ENCODE data around the gene ZNF142. TPM values are rescaled to one million over a fixed set of nuclear protein-coding genes. Genes with fewer than 3 reads are reported as not detected.

The ZNF142 gene
- polyA plus RNA-seq (2011; rRNA removed) (6.3 and 9.5 TPM in 2 replicates), polyA plus RNA-seq (2017; fragmentation: RNase III; extraction: RNeasy Plus Mini Kit Qiagen cat#74134 plus additional on column Dnase treatment) (10.7 to 11.4 TPM (median 10.7 TPM) in 3 replicates), polyA minus RNA-seq (2011; rRNA and poly(A)+ RNA removed) (26.9 and 35.0 TPM in 2 replicates)
- polyA plus RNA-seq (2012; cell fraction: cytosol; rRNA removed): 11.0 and 12.8 TPM in 2 replicates
- polyA plus RNA-seq (2012; cell fraction: nucleus; rRNA removed): 27.2 and 38.2 TPM in 2 replicates

- WGBS (ENCODE audit: missing lambda C conversion rate): 1% methylated on average over 32 of the region's 49 CpGs
Measured at GRCh38 chr2:218659258-218659987, at the start of gene ZNF142, which contains the start of gene BCS1L. Gene ZNF142, minus strand, starts transcription at chr2:218659623. Its CDS starts 3,194 bp downstream, at chr2:218656429. Gene BCS1L, plus strand, starts transcription at chr2:218659683. Its CDS starts 1,305 bp downstream, at chr2:218660988.

More at GRCh38 chr2:218659258-218659987, at the start of gene ZNF142, which contains the start of gene BCS1L:
- Histone ChIP-seq H3K4me1 (peaks cover 14% of the 10 kb centered on the region; the same call in 2 of the 3 replicates), H3K4me2 (peak within 1 kb of the TSS; percentile 79), H3K9me3 (no peaks in the 10 kb centered on the region), H3K27ac (peak within 1 kb of the TSS; percentile 93 to 95), H3K4me3 (peak within 1 kb of the TSS; percentile 77)
- peak; percentile 94 to 96 for ATAC-seq
- no peak for FAIRE-seq
- ChIA-PET POLR2A (interaction anchor here (0.6 to 4.0 kb wide), 5 partner anchors 13 to 431 kb away, joined by 3 to 37 read pairs (median 3); partner anchors contain the start of genes RNF25 and STK36), CTCF (interaction anchor here (0.6 to 7.8 kb wide), 17 partner anchors 11 to 376 kb away, joined by 3 to 76 read pairs (median 4); partner anchors contain the start of genes RNF25, STK36 and TTLL4)
- TF ChIP-seq PBX3 (IDR thresholded peaks at IDR 0.05): no peak; the same call in 1 of the 2 replicates
- TF ChIP-seq ESRRA (IDR thresholded peaks at IDR 0.05; ENCODE audit: borderline replicate concordance, low read length): no peak
- TF ChIP-seq EHMT2 (IDR thresholded peaks at IDR 0.05; ENCODE audit: low read depth): no peak
- no peak for TF ChIP-seq POLR2AphosphoS2 (conservative IDR thresholded peaks at IDR 0.05; ENCODE audit: low read length)
- TF ChIP-seq ZSCAN20 (CRISPR knock-in tag; IDR thresholded peaks at IDR 0.05): no peak
- TF ChIP-seq HES2 (IDR thresholded peaks at IDR 0.05): no peak
- peak; percentile 98 for TF ChIP-seq MAX (IDR thresholded peaks at IDR 0.05)
- no peak for TF ChIP-seq REST (IDR thresholded peaks at IDR 0.05)
- peak; percentile 88; the same call in 1 of the 3 replicates for TF ChIP-seq BCL3 (IDR thresholded peaks at IDR 0.05)
- no peak for TF ChIP-seq RCOR1 (IDR thresholded peaks at IDR 0.05; ENCODE audit: low read depth, low read length)
- no peak for TF ChIP-seq HMGXB4 (CRISPR knock-in tag; IDR thresholded peaks at IDR 0.05; ENCODE audit: borderline replicate concordance)
- TF ChIP-seq MYC (IDR thresholded peaks at IDR 0.05; ENCODE audit: borderline replicate concordance, low read length): peak; percentile 49; the same call in 1 of the 2 replicates
- TF ChIP-seq E2F6 (IDR thresholded peaks at IDR 0.05; ENCODE audit: borderline replicate concordance, low read depth): peak; percentile 71
- no peak for TF ChIP-seq HDAC2 (IDR thresholded peaks at IDR 0.05)
- TF ChIP-seq JUN (IDR thresholded peaks at IDR 0.05): peak; percentile 14 to 84; a peak in 2 of 5 replicates
- no peak for TF ChIP-seq ZC3H11A (IDR thresholded peaks at IDR 0.05)
- TF ChIP-seq KDM5A (IDR thresholded peaks at IDR 0.05): peak; percentile 47; the same call in 1 of the 2 replicates
- no peak for TF ChIP-seq MAFK (IDR thresholded peaks at IDR 0.05; ENCODE audit: partially characterized antibody)
- no peak for TF ChIP-seq NR3C1 (IDR thresholded peaks at IDR 0.05)
- TF ChIP-seq FOSL2 (IDR thresholded peaks at IDR 0.05): no peak
- 0 out of 2 replicates have a peak, but pooled peaks have one; percentile 6 for TF ChIP-seq FOSL2 (CRISPR knock-in tag; IDR thresholded peaks at IDR 0.05)
- peak; percentile 91 for TF ChIP-seq POLR2A (IDR thresholded peaks at IDR 0.05; ENCODE audit: low read length)
- no peak for TF ChIP-seq GATA3 (IDR thresholded peaks at IDR 0.05; ENCODE audit: borderline replicate concordance)
- DNase-seq (ENCODE audit: low read depth in 1 of 2, low spot score in 1 of 2): peak; percentile 90 to 92
